K562 (cell line): ENCODE measurements around the gene DCAF4L1. TPM values are rescaled to one million over a fixed set of nuclear protein-coding genes. Genes with fewer than 3 reads are reported as not detected.

Experiments used
- ATAC-seq: fragments of 200-7000 bp; cut with Tn5 transposase; 3 replicates; pipeline ENCODE4 v1.9.1; 2020; ENCODE audit warnings: moderate library complexity
- BruUV-seq: library from RNA; stranded (reverse); fragments of 400-500 nt; replicated peaks from 2 replicates; lab custom pipeline; 2021; lab: Mats Ljungman, UMichigan
- CTCF ChIA-PET: fragments of 300-600 bp; formaldehyde crosslinking; extraction: SDS; loops from one replicate; lab custom pipeline; 2021; ENCODE audit warnings: low intra/inter-chr PET ratio; lab: Yijun Ruan, JAX
- POLR2A ChIA-PET: fragments of 300-600, 350-650 bp; sonication (Branson Sonifier 250); formaldehyde crosslinking; extraction: SDS; loops from one replicate; lab custom pipeline; 2021; ENCODE audit warnings: antibody characterized with exemption, inconsistent platforms; lab: Yijun Ruan, JAX
- DNase-seq, 4 experiments: peaks; one replicate each; pipeline versions ENCODE4 v3.0.0 to v3.0.0-alpha.2; 2011 to 2018; ENCODE audit warnings: low spot score in 3 of 4, mixed read lengths in 3 of 4; ENCODE audit errors: extremely low read depth in 1 of 4
- FAIRE-seq: peaks from 2 replicates; lab custom pipeline; 2011; peaks lifted over from hg19 to GRCh38; lab: Jason Lieb, UNC
- H2AFZ ChIP-seq: 2 replicates; pipeline ENCODE4 v1.6.0; 2011; ENCODE audit warnings: low read depth, low read length, control low read depth, inconsistent platforms
- H3K27ac ChIP-seq: fragments of 200-600 bp; 3 replicates; pipeline ENCODE4 v1.8.0; 2011; ENCODE audit warnings: low read depth, mild to moderate bottlenecking, control low read depth, inconsistent platforms, low read length, moderate library complexity, mixed read lengths; ENCODE audit errors: extremely low read depth
- H3K27me3 ChIP-seq, 2 experiments: fragments of 300-600 bp in 1 of 2; 2 replicates in 1 of 2; 3 replicates in 1 of 2; pipeline versions ENCODE4 v1.6.0 to v1.8.0; 2011; ENCODE audit warnings: inconsistent platforms in 2 of 2, low read length in 2 of 2, mild to moderate bottlenecking in 1 of 2, mixed read lengths in 1 of 2, moderate library complexity in 1 of 2; ENCODE audit not compliant: control insufficient read depth in 2 of 2, insufficient read depth in 2 of 2
- H3K36me3 ChIP-seq: fragments of 300-600 bp; 3 replicates; pipeline ENCODE4 v1.8.0; 2011; ENCODE audit warnings: mild to moderate bottlenecking, low read length, inconsistent platforms; ENCODE audit not compliant: control insufficient read depth, insufficient read depth
- H3K4me1 ChIP-seq, 2 experiments: fragments of 200-600 bp in 1 of 2; replicated peaks in 1 of 2; 2 replicates in 1 of 2; 3 replicates in 1 of 2; pipeline versions ENCODE4 v1.5.1 to v1.8.0; 2011; ENCODE audit warnings: inconsistent platforms in 2 of 2, low read length in 2 of 2, mild to moderate bottlenecking in 1 of 2, mixed read lengths in 1 of 2, moderate library complexity in 1 of 2; ENCODE audit not compliant: control insufficient read depth in 2 of 2, insufficient read depth in 2 of 2
- H3K4me2 ChIP-seq: 2 replicates; pipeline ENCODE4 v1.6.1; 2011; ENCODE audit warnings: low read length, control low read depth, inconsistent platforms, mixed read lengths; ENCODE audit not compliant: insufficient read depth
- H3K4me3 ChIP-seq: fragments of 200-600 bp; sonication (generic), shearing (Covaris generic); 2 replicates; pipeline ENCODE4 v1.5.1; 2016; ENCODE audit warnings: control low read depth, inconsistent platforms
- H3K79me2 ChIP-seq: fragments of 200-600 bp; 3 replicates; pipeline ENCODE4 v1.8.0; 2011; ENCODE audit warnings: low read length, inconsistent platforms; ENCODE audit not compliant: control insufficient read depth, insufficient read depth
- H3K9ac ChIP-seq, 2 experiments: 2 replicates each; pipeline versions ENCODE4 v1.6.0 to v1.6.1; 2011; ENCODE audit warnings: low read depth in 2 of 2, low read length in 2 of 2, control low read depth in 1 of 2, inconsistent platforms in 1 of 2, mild to moderate bottlenecking in 1 of 2, mixed read lengths in 1 of 2; ENCODE audit not compliant: insufficient read depth in 1 of 2
- H3K9me1 ChIP-seq: one replicate; pipeline ENCODE4 v1.6.0; 2011; ENCODE audit warnings: inconsistent platforms, mild to moderate bottlenecking, low read length, moderate library complexity; ENCODE audit not compliant: control insufficient read depth, insufficient read depth
- H3K9me3 ChIP-seq: replicated peaks from 2 replicates; pipeline ENCODE4 v1.5.1; 2011; ENCODE audit warnings: low read depth, low read length, inconsistent platforms; ENCODE audit not compliant: control insufficient read depth, insufficient read depth
- H4K20me1 ChIP-seq: replicated peaks from 2 replicates; pipeline ENCODE4 v1.6.1; 2011; ENCODE audit warnings: low read length, inconsistent platforms, mixed read lengths; ENCODE audit not compliant: control insufficient read depth, insufficient read depth
- BRD9 ChIP-seq: fragments of 450-650 bp; IDR thresholded peaks from 2 replicates; pipeline ENCODE4 v1.6.1; 2018; ENCODE audit warnings: low read depth; ENCODE audit not compliant: partially characterized antibody
- CBX2 ChIP-seq: fragments of 200-600 bp; sonication (generic); IDR thresholded peaks from one replicate; pipeline ENCODE4 v1.6.1; 2012; ENCODE audit warnings: mild to moderate bottlenecking, low read length, inconsistent platforms; ENCODE audit not compliant: insufficient read depth, poor library complexity, severe bottlenecking
- EHMT2 ChIP-seq: fragments of 450-650 bp; IDR thresholded peaks from 2 replicates; pipeline ENCODE4 v1.6.1; 2018; ENCODE audit warnings: antibody characterized with exemption
- ELF1 ChIP-seq: fragments of 200-800 bp; sonication (Bioruptor generic); IDR thresholded peaks from 2 replicates; pipeline ENCODE4 v1.6.1; 2016; ENCODE audit warnings: missing genetic modification characterization, missing compliant biosample characterization
- EP400 ChIP-seq: fragments of 450-650 bp; IDR thresholded peaks from 2 replicates; pipeline ENCODE4 v1.6.1; 2017; ENCODE audit warnings: antibody characterized with exemption, mild to moderate bottlenecking, moderate library complexity
- KDM4B ChIP-seq, 2 experiments: fragments of 450-650 bp in 1 of 2; sonication (generic) in 1 of 2; IDR thresholded peaks; 2 replicates each; pipeline ENCODE4 v1.6.1; 2016 to 2017; ENCODE audit warnings: borderline replicate concordance in 2 of 2, antibody characterized with exemption in 1 of 2, low read depth in 1 of 2, mild to moderate bottlenecking in 1 of 2
- MAFF ChIP-seq: IDR thresholded peaks from 2 replicates; pipeline ENCODE4 v1.6.1; 2012; ENCODE audit warnings: low read length, improper control_type of control experiment
- NCOA1 ChIP-seq: fragments of 450-650 bp; IDR thresholded peaks from 2 replicates; pipeline ENCODE4 v1.6.1; 2016; ENCODE audit warnings: low read depth
- RAD21 ChIP-seq, 2 experiments: fragments of 250-450 bp in 1 of 2; fragments of 450-650 bp in 1 of 2; sonication (Bioruptor Pico) in 1 of 2; formaldehyde crosslinking in 1 of 2; IDR thresholded peaks in 1 of 2; conservative IDR thresholded peaks in 1 of 2; 2 replicates each; pipeline versions ENCODE4 v1.4.0 to v1.8.0; 2020 to 2022; ENCODE audit warnings: mild to moderate bottlenecking in 2 of 2, moderate library complexity in 1 of 2
- RBBP5 ChIP-seq: fragments of 200-600 bp; sonication (generic); IDR thresholded peaks from 2 replicates; pipeline ENCODE4 v1.6.1; 2012; ENCODE audit warnings: borderline replicate concordance, mild to moderate bottlenecking, low read length, control low read depth, inconsistent platforms; ENCODE audit not compliant: insufficient read depth, poor library complexity, severe bottlenecking
- RFX1 ChIP-seq: fragments of 450-650 bp; IDR thresholded peaks from 2 replicates; pipeline ENCODE4 v1.6.1; 2016; ENCODE audit warnings: mild to moderate bottlenecking, moderate library complexity
- TAF7 ChIP-seq: fragments of 450-650 bp; IDR thresholded peaks from 2 replicates; pipeline ENCODE4 v1.6.1; 2016; ENCODE audit warnings: missing genetic modification characterization, missing compliant biosample characterization
- TRIM28 ChIP-seq: fragments of 450-650 bp; IDR thresholded peaks from 2 replicates; pipeline ENCODE4 v1.6.1; 2017
- ZNF785 ChIP-seq: fragments of 250-450 bp; sonication (Bioruptor Pico); IDR thresholded peaks from 2 replicates; pipeline ENCODE4 v1.4.0; 2020; ENCODE audit warnings: mild to moderate bottlenecking
- WGBS: fragments of 100-300 bp; shearing (Covaris generic); methylation state at CpG from one replicate; pipeline ENCODE4 v1.1.6; 2016; ENCODE audit warnings: low coverage, mixed read lengths; ENCODE audit not compliant: insufficient coverage; ENCODE audit errors: missing lambda C conversion rate; 5-methylcytosine and 5-hydroxymethylcytosine counted together
- in situ Hi-C: fragments of 300-500 bp; cut with MboI; formaldehyde crosslinking; loops from 4 replicates; pipeline ENCODE4 v1.15.0; 2018; ENCODE audit warnings: inconsistent platforms, mixed read lengths
- intact Hi-C: fragments of 100-400 bp; cut with micrococcal nuclease; formaldehyde crosslinking; loops from 2 replicates; pipeline ENCODE4 v1.14.2; 2022
- polyA plus RNA-seq, 8 experiments: library from polyadenylated mRNA; depleted of rRNA in 4 of 8; stranded (reverse) in 5 of 8; unstranded in 3 of 8; fragments of >200 nt; fragmentation: Nextera tagmentation in 2 of 8; fragmentation: Illumina TruSeq in 1 of 8; extraction: Ambion mirVana in 2 of 8; extraction: Trizol in 1 of 8; gene quantifications; 2 replicates each; pipeline versions ENCODE4 v1.2.1 to v1.2.3, GENCODE V29; 2011 to 2014; ENCODE audit warnings: inconsistent platforms in 1 of 8, missing spikeins in 1 of 8
- total RNA-seq, 7 experiments: library from RNA; depleted of rRNA in 6 of 7; stranded (reverse); fragments of >200 nt in 6 of 7; fragmentation: Illumina TruSeq in 2 of 7; extraction: Trizol in 2 of 7; gene quantifications; 2 replicates each; pipeline versions ENCODE4 v1.2.1 to v1.2.3, GENCODE V29; 2011 to 2021; ENCODE audit warnings: low replicate concordance in 1 of 7
- TF ChIP-seq, protein P1 (sequence below): IDR thresholded peaks from 2 replicates; pipeline ENCODE4 v1.6.1; 2016; ENCODE audit warnings: missing genetic modification characterization, missing compliant biosample characterization
- TF ChIP-seq, protein P2 (sequence below): fragments of 250-450 bp; sonication (Bioruptor Pico); IDR thresholded peaks from 2 replicates; pipeline ENCODE4 v1.4.0; 2020
- TF ChIP-seq, protein P3 (sequence below), 3 experiments: IDR thresholded peaks in 2 of 3; conservative IDR thresholded peaks in 1 of 3; 2 replicates each; pipeline ENCODE4 v1.5.1; 2011 to 2012; ENCODE audit warnings: low read length in 3 of 3, mild to moderate bottlenecking in 3 of 3, control low read depth in 2 of 3, improper control_type of control experiment in 1 of 3, inconsistent platforms in 1 of 3, low read depth in 1 of 3, mixed read lengths in 1 of 3, moderate library complexity in 1 of 3; ENCODE audit not compliant: insufficient read depth in 2 of 3

DCAF4L1 gene
- total and polyA plus RNA-seq, 9 of the 15 experiments (the other 6 are each of a cell fraction or from before 2014, with no cell fraction given), result 0.17 to 0.64 (median 0.36) TPM

DNA sequence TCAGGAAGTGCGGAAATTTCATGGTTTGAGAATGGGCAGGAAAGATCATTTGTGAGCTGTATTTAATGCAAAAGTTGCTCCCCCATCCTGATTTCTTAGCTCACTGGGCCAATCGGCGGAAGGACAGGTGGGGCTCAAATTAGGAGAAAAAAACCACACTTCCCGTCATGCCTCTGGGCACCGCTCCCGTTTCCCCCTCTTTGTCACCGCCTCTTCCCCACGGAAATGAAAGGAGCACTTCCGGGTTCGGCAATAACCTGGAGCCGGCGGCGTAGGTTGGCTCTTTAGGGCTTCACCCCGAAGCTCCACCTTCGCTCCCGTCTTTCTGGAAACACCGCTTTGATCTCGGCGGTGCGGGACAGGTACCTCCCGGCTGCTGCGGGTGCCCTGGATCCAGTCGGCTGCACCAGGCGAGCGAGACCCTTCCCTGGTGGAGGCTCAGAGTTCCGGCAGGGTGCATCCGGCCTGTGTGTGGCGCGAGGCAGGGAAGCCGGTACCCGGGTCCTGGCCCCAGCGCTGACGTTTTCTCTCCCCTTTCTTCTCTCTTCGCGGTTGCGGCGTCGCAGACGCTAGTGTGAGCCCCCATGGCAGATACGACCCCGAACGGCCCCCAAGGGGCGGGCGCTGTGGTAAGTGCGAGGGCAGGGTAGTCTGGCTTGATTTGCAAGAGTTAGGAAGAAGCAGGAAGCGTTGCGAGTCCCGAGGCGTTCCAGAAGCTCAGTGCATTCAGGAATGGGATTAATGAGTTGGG lies 46.5 kb upstream of the DCAF4L1 start, which contains the start of gene TMEM33:
Gene TMEM33 (plus strand): TSS at position 529 of the 751 bp plus-strand sequence. CDS start 56 bp downstream, at position 585.
- ChIA-PET CTCF (interaction anchor here (0.7 kb wide), 1 partner anchor 34 kb away, joined by 3 read pairs; no protein-coding TSS in a partner anchor), POLR2A (interaction anchor here (1.0 to 3.0 kb wide), 4 partner anchors 9 to 16 kb away, joined by 3 to 9 read pairs (median 5); no protein-coding TSS in a partner anchor)
- H3K27me3 ChIP-seq, result peaks cover 0 to 4% of the 10 kb centered on the region in 2 experiments; a peak in 2 of 5 replicates
- H2AFZ ChIP-seq, result peak within 1 kb of the TSS; percentile 94
- H3K9me1 ChIP-seq, result no peaks in the 10 kb centered on the region
- ATAC-seq, result peak; percentile 92
- in situ Hi-C loops, result no loop called here
- peak; percentile 87 to 94 (median 88) for DNase-seq
- TSS peak; percentile 44 for BruUV-seq
- peak; percentile 90 for FAIRE-seq
- intact Hi-C loops, result loop anchor here (5.0 kb wide), 1 partner anchor 57 kb away; the partner anchor contains the start of gene SLC30A9
- peaks cover 5 to 6% of the 10 kb centered on the region in 2 experiments; a peak in 3 of 5 replicates for H3K4me1 ChIP-seq
- peak within 1 kb of the TSS; percentile 73 for H3K4me3 ChIP-seq
- peak within 1 kb of the TSS; percentile 79 to 94 for H3K9ac ChIP-seq
- WGBS, result 4% methylated on average over 34 of the region's 49 CpGs
- no peaks in the 10 kb centered on the region for H4K20me1 ChIP-seq
- H3K79me2 ChIP-seq, result peaks cover 50% of the 10 kb centered on the region
- peaks cover 30% of the 10 kb centered on the region for H3K36me3 ChIP-seq
- H3K27ac ChIP-seq, result peak within 1 kb of the TSS; percentile 89
- no peaks in the 10 kb centered on the region for H3K9me3 ChIP-seq
- H3K4me2 ChIP-seq, result peak within 1 kb of the TSS; percentile 88
- TF ChIP-seq RFX1 (no peak), KDM4B (IDR thresholded peaks at IDR 0.05; ENCODE audit: borderline replicate concordance in 2 of 2, low read depth in 1 of 2) (peak in 1 of 2 experiments; percentile 95; a peak in 2 of 4 replicates), NCOA1 (peak; percentile 47; the same call in 1 of the 2 replicates), CBX2 (no peak), RAD21 (CRISPR knock-in tag; conservative IDR thresholded peaks at IDR 0.05 in 1 of 2, IDR thresholded peaks at IDR 0.05 in 1 of 2) (no peak), RBBP5 (peak; percentile 95), MAFF (no peak), BRD9 (no peak), ZNF785 (CRISPR knock-in tag) (no peak), EP400 (peak; percentile 82), TRIM28 (no peak), ELF1 (tag) (peak; percentile 94), TAF7 (tag) (peak; percentile 22; the same call in 1 of the 2 replicates), EHMT2 (peak; percentile 65; the same call in 1 of the 2 replicates)
- TF ChIP-seq, protein P1, sequence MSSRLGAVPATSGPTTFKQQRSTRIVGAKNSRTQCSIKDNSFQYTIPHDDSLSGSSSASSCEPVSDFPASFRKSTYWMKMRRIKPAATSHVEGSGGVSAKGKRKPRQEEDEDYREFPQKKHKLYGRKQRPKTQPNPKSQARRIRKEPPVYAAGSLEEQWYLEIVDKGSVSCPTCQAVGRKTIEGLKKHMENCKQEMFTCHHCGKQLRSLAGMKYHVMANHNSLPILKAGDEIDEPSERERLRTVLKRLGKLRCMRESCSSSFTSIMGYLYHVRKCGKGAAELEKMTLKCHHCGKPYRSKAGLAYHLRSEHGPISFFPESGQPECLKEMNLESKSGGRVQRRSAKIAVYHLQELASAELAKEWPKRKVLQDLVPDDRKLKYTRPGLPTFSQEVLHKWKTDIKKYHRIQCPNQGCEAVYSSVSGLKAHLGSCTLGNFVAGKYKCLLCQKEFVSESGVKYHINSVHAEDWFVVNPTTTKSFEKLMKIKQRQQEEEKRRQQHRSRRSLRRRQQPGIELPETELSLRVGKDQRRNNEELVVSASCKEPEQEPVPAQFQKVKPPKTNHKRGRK (tag), result no peak
- TF ChIP-seq, protein P2, sequence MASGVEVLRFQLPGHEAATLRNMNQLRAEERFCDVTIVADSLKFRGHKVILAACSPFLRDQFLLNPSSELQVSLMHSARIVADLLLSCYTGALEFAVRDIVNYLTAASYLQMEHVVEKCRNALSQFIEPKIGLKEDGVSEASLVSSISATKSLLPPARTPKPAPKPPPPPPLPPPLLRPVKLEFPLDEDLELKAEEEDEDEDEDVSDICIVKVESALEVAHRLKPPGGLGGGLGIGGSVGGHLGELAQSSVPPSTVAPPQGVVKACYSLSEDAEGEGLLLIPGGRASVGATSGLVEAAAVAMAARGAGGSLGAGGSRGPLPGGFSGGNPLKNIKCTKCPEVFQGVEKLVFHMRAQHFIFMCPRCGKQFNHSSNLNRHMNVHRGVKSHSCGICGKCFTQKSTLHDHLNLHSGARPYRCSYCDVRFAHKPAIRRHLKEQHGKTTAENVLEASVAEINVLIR (CRISPR knock-in tag), result no peak
- TF ChIP-seq, protein P3, sequence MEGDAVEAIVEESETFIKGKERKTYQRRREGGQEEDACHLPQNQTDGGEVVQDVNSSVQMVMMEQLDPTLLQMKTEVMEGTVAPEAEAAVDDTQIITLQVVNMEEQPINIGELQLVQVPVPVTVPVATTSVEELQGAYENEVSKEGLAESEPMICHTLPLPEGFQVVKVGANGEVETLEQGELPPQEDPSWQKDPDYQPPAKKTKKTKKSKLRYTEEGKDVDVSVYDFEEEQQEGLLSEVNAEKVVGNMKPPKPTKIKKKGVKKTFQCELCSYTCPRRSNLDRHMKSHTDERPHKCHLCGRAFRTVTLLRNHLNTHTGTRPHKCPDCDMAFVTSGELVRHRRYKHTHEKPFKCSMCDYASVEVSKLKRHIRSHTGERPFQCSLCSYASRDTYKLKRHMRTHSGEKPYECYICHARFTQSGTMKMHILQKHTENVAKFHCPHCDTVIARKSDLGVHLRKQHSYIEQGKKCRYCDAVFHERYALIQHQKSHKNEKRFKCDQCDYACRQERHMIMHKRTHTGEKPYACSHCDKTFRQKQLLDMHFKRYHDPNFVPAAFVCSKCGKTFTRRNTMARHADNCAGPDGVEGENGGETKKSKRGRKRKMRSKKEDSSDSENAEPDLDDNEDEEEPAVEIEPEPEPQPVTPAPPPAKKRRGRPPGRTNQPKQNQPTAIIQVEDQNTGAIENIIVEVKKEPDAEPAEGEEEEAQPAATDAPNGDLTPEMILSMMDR (IDR thresholded peaks at IDR 0.05 in 2 of 3, conservative IDR thresholded peaks at IDR 0.05 in 1 of 3; ENCODE audit: insufficient read depth in 2 of 3, low read depth in 1 of 3, low read length in 3 of 3), result peak in 1 of 3 experiments; percentile 15; a peak in 1 of 6 replicates
